ENCODE results near the gene TMEM117. TPM values are rescaled to one million over a fixed set of nuclear protein-coding genes. Genes with fewer than 3 reads are reported as not detected.
"Not testable (repeated sequence)": the region's sequence is repeated elsewhere in the genome, so short reads cannot be mapped to it uniquely, and the experiment has no call there.

TMEM117 gene
- total and polyA plus RNA-seq, 8 donors, result 1.9 to 52.5 (median 8.0) TPM

- no peak overlapping the region for H3K4me3 ChIP-seq
- TF ChIP-seq EP300 (IDR thresholded peaks at IDR 0.05), result no peak
- TF ChIP-seq CTCF (IDR thresholded peaks at IDR 0.05), result no peak
- no peak for TF ChIP-seq POLR2AphosphoS5 (IDR thresholded peaks at IDR 0.05)
- H3K27me3 ChIP-seq, result no peaks in the 10 kb centered on the region
- H3K4me1 ChIP-seq, result peaks cover 0 to 16% (median 7%) of the 10 kb centered on the region in 4 donors
- intact Hi-C loops (cut with DNase I; ENCODE audit: low total_unique reads), result no loop called here
- 74 to 86% (median 82%) methylated on average over 3 of the region's 3 CpGs for WGBS, 5 donors
- DNase-seq, result no peak
- H3K36me3 ChIP-seq, result peaks cover 0 to 3% (median 0%) of the 10 kb centered on the region in 4 donors
- H3K9me3 ChIP-seq, result no peaks in the 10 kb centered on the region
- H3K27ac ChIP-seq, result no peak overlapping the region
Observed at GRCh38 chr12:43861840-43862150, 25.9 kb downstream of the TMEM117 start.

- DNase-seq, result no peak
- intact Hi-C loops (cut with DNase I; ENCODE audit: low total_unique reads), result no loop called here
- Histone ChIP-seq H3K27ac (no peak overlapping the region), H3K4me1 (peaks cover 0 to 16% (median 7%) of the 10 kb centered on the region in 4 donors), H3K36me3 (peaks cover 0 to 3% (median 0%) of the 10 kb centered on the region in 4 donors), H3K9me3 (no peaks in the 10 kb centered on the region), H3K27me3 (no peaks in the 10 kb centered on the region), H3K4me3 (no peak overlapping the region)
- 92 to 98% (median 97%) methylated on average over 9 to 23 of the region's 23 CpGs for WGBS, 5 donors
- TF ChIP-seq POLR2A (IDR thresholded peaks at IDR 0.05), result no peak
Observed at GRCh38 chr12:43863770-43864366, 28.0 kb downstream of the TMEM117 start.

GRCh38 chr12:43864557-43864956 lies 28.7 kb downstream of the TMEM117 start:
- H3K27me3 ChIP-seq; intact Hi-C loops (cut with DNase I; ENCODE audit: low total_unique reads); H3K4me3 ChIP-seq; H3K36me3 ChIP-seq; H3K9me3 ChIP-seq; H3K27ac ChIP-seq; DNase-seq: not testable (repeated sequence)
- peaks cover 0 to 16% (median 7%) of the 10 kb centered on the region in 4 donors for H3K4me1 ChIP-seq
- 87 to 97% (median 92%) methylated on average over 5 of the region's 5 CpGs for WGBS, 5 donors

DNA sequence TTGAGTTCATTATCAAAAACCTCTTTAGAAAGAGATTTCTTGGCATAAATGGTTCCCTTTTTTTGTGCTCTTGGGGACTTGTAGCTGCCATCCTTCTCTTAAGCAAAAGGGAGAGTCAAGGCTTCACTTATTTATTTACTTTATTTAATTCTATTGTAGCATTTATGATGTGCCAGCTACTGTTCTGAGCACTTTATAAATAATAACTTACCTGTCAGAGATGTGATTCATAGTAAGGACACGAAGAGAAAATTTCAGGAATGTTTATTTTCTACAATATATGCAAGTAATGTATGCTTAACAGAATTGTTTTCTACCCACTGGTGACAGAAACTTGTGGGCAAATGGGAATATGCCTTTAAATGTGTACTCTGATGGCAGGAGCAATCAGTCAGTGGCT lies 33.3 kb downstream of the TMEM117 start:
- Histone ChIP-seq H3K9me3 (no peaks in the 10 kb centered on the region), H3K4me3 (no peak overlapping the region), H3K27me3 (no peaks in the 10 kb centered on the region), H3K27ac (no peak overlapping the region), H3K4me1 (no peaks in the 10 kb centered on the region), H3K36me3 (peaks cover 0 to 3% (median 0%) of the 10 kb centered on the region in 4 donors)
- 59 to 73% (median 65%) methylated on average over 1 of the region's 1 CpG for WGBS, 5 donors
- TF ChIP-seq POLR2A (IDR thresholded peaks at IDR 0.05) (no peak), EP300 (IDR thresholded peaks at IDR 0.05) (no peak), POLR2AphosphoS5 (IDR thresholded peaks at IDR 0.05) (no peak), CTCF (IDR thresholded peaks at IDR 0.05) (no peak)
- intact Hi-C loops (cut with DNase I; ENCODE audit: low total_unique reads), result no loop called here
- DNase-seq, result no peak

DNA sequence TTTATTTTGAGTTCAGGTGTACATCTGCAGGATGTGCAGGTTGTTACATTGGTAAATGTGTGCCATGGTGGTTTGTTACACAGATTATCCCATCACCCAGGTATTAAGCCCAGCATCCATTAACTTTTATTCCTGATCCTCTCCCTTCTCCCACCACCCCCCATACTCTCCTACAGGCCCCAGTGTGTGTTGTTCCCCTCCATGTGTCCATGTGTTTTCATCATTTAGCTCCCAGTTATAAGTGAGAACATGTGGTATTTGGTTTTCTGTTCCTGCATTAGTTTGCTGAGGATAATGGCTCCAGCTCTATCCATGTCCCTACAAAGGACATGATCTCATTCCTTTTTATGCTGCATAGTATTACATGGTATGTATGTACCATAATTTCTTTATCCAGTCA lies 33.9 kb downstream of the TMEM117 start:
- DNase-seq; intact Hi-C loops (cut with DNase I; ENCODE audit: low total_unique reads): not testable (repeated sequence)

DNA sequence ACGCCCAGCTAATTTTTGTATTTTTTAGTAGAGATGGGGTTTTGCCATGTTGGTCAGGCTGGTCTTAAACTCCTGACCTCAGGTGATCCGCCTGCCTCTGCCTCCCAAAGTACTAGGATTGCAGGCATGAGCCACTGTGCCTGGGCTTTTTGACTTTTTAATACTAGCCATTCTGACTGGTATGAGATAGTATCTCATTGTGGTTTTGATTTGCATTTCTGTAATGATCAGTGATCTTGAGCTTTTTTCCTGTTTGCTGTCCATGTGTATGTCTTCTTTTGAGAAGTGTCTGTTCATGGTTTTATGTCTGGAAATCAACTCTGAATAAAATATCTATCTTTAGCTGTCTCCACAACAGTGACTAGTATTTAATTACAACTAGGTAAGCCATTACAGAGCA lies 35.4 kb downstream of the TMEM117 start:
- DNase-seq, result not testable (repeated sequence)

More for the DNA sequence above, 33.9 kb downstream of the TMEM117 start:
- H3K9me3 ChIP-seq, H3K4me1 ChIP-seq, H3K36me3 ChIP-seq, H3K27ac ChIP-seq, H3K27me3 ChIP-seq, H3K4me3 ChIP-seq: not testable (repeated sequence)

More for the DNA sequence above, 35.4 kb downstream of the TMEM117 start:
- H3K4me3 ChIP-seq; H3K4me1 ChIP-seq; H3K36me3 ChIP-seq; H3K9me3 ChIP-seq; intact Hi-C loops (cut with DNase I; ENCODE audit: low total_unique reads); H3K27me3 ChIP-seq; H3K27ac ChIP-seq: not testable (repeated sequence)
- WGBS, 5 donors, result 92 to 98% (median 94%) methylated on average over 2 of the region's 2 CpGs

Measured in stomach (tissue), 9 donors.